ENCODE measurements around the gene TBC1D2. TPM values are rescaled to one million over a fixed set of nuclear protein-coding genes. Genes with fewer than 3 reads are reported as not detected.

The TBC1D2 gene
- total and polyA plus RNA-seq, 2 donors (not counting 3 experiments of a cell fraction or from before 2014, with no cell fraction given), result 3.4 to 4.5 TPM

GRCh38 chr9:98230304-98230703 is 25.1 kb downstream of the TBC1D2 start:
- dilution Hi-C loops (cut with MboI; ENCODE audit: extremely low pct_ligation_motif_present, low sequenced_read_pairs), result no loop called here
- DNase-seq (ENCODE audit: low read depth, low spot score), result no peak
- no peaks in the 10 kb centered on the region for H3K9me1 ChIP-seq (replicated peaks; ENCODE audit: control insufficient read depth, extremely low read depth, insufficient read depth, low read length)
- CTCF ChIA-PET, result interaction anchor here (1.3 to 1.7 kb wide), 2 partner anchors 11 to 24 kb away, joined by 3 read pairs; no protein-coding TSS in a partner anchor
- H3K9ac ChIP-seq (replicated peaks; ENCODE audit: extremely low read depth, insufficient read depth, low read length), result no peak overlapping the region
- no peaks in the 10 kb centered on the region for H4K20me1 ChIP-seq (replicated peaks; ENCODE audit: control insufficient read depth, extremely low read depth, insufficient read depth, low read length)
- H3K4me1 ChIP-seq (ENCODE audit: control insufficient read depth, extremely low read depth, insufficient read depth, low read length), result no peaks in the 10 kb centered on the region
- BruUV-seq (replicated peaks), result no TSS peak
- H3K27me3 ChIP-seq (ENCODE audit: control insufficient read depth in 2 of 2, insufficient read depth in 2 of 2, low read length in 2 of 2), result no peaks in the 10 kb centered on the region
- H3K79me2 ChIP-seq (ENCODE audit: control insufficient read depth, insufficient read depth, low read length), result no peaks in the 10 kb centered on the region
- no peak for TF ChIP-seq FOS (IDR thresholded peaks at IDR 0.05; ENCODE audit: borderline replicate concordance, insufficient read depth, low read length)
- TF ChIP-seq POLR2AphosphoS5 (IDR thresholded peaks at IDR 0.05; ENCODE audit: insufficient read depth, low read depth, low read length), result no peak
- no peak for TF ChIP-seq MYC (IDR thresholded peaks at IDR 0.05; ENCODE audit: low read depth, low read length)
- no peak for TF ChIP-seq POLR2A (IDR thresholded peaks at IDR 0.05; ENCODE audit: low read depth, low read length)
- TF ChIP-seq MAX (IDR thresholded peaks at IDR 0.05; ENCODE audit: insufficient read depth, insufficient read length), result no peak
- no peak for TF ChIP-seq EZH2 (IDR thresholded peaks at IDR 0.05; ENCODE audit: borderline replicate concordance, low read depth, low read length, severe bottlenecking)
- TF ChIP-seq JUN (IDR thresholded peaks at IDR 0.05; ENCODE audit: borderline replicate concordance, insufficient read depth, insufficient read length, low read depth), result no peak
- H2AFZ ChIP-seq (ENCODE audit: low read depth, low read length), result no peak overlapping the region
- intact Hi-C loops (cut with micrococcal nuclease), result no loop called here
- no peak overlapping the region for H3K4me3 ChIP-seq (replicated peaks in 1 of 3; ENCODE audit: insufficient read depth in 1 of 3, low read depth in 1 of 3, low read length in 3 of 3)
- no peaks in the 10 kb centered on the region for H3K36me3 ChIP-seq (ENCODE audit: control insufficient read depth in 2 of 2, extremely low read depth in 1 of 2, insufficient read depth in 2 of 2, low read length in 2 of 2)
- POLR2A ChIA-PET, result no interaction called here
- no peaks in the 10 kb centered on the region for H3K9me3 ChIP-seq (replicated peaks; ENCODE audit: control insufficient read depth, insufficient read depth, low read length)
- no peak overlapping the region for H3K4me2 ChIP-seq (ENCODE audit: insufficient read depth, low read length)
- FAIRE-seq, result no peak
- H3K27ac ChIP-seq (ENCODE audit: insufficient read depth, low read depth, low read length), result no peak overlapping the region

- CTCF ChIA-PET, result interaction anchor here (1.3 to 1.7 kb wide), 2 partner anchors 12 to 25 kb away, joined by 3 read pairs; no protein-coding TSS in a partner anchor
- Histone ChIP-seq H3K4me1 (ENCODE audit: control insufficient read depth, extremely low read depth, insufficient read depth, low read length) (no peaks in the 10 kb centered on the region), H2AFZ (ENCODE audit: low read depth, low read length) (no peak overlapping the region), H3K9me1 (replicated peaks; ENCODE audit: control insufficient read depth, extremely low read depth, insufficient read depth, low read length) (no peaks in the 10 kb centered on the region), H3K79me2 (ENCODE audit: control insufficient read depth, insufficient read depth, low read length) (no peaks in the 10 kb centered on the region), H3K27me3 (ENCODE audit: control insufficient read depth in 2 of 2, insufficient read depth in 2 of 2, low read length in 2 of 2) (no peaks in the 10 kb centered on the region), H3K36me3 (ENCODE audit: control insufficient read depth in 2 of 2, extremely low read depth in 1 of 2, insufficient read depth in 2 of 2, low read length in 2 of 2) (no peaks in the 10 kb centered on the region), H3K9ac (replicated peaks; ENCODE audit: extremely low read depth, insufficient read depth, low read length) (no peak overlapping the region), H3K4me2 (ENCODE audit: insufficient read depth, low read length) (no peak overlapping the region), H3K27ac (ENCODE audit: insufficient read depth, low read depth, low read length) (no peak overlapping the region), H4K20me1 (replicated peaks; ENCODE audit: control insufficient read depth, extremely low read depth, insufficient read depth, low read length) (no peaks in the 10 kb centered on the region), H3K9me3 (replicated peaks; ENCODE audit: control insufficient read depth, insufficient read depth, low read length) (no peaks in the 10 kb centered on the region), H3K4me3 (replicated peaks in 1 of 3; ENCODE audit: insufficient read depth in 1 of 3, low read depth in 1 of 3, low read length in 3 of 3) (no peak overlapping the region)
- DNase-seq (ENCODE audit: low read depth, low spot score), result no peak
- POLR2A ChIA-PET, result no interaction called here
- dilution Hi-C loops (cut with MboI; ENCODE audit: extremely low pct_ligation_motif_present, low sequenced_read_pairs) (no loop called here), intact Hi-C loops (cut with micrococcal nuclease) (no loop called here)
- no TSS peak for BruUV-seq (replicated peaks)
- TF ChIP-seq CTCF (IDR thresholded peaks at IDR 0.05; ENCODE audit: extremely low read depth in 1 of 2, insufficient read depth in 1 of 2, low read depth in 1 of 2, low read length in 2 of 2) (no peak), FOS (IDR thresholded peaks at IDR 0.05; ENCODE audit: borderline replicate concordance, insufficient read depth, low read length) (no peak), POLR2A (IDR thresholded peaks at IDR 0.05; ENCODE audit: low read depth, low read length) (no peak), JUN (IDR thresholded peaks at IDR 0.05; ENCODE audit: borderline replicate concordance, insufficient read depth, insufficient read length, low read depth) (no peak), POLR2AphosphoS5 (IDR thresholded peaks at IDR 0.05; ENCODE audit: insufficient read depth, low read depth, low read length) (no peak), GATA2 (IDR thresholded peaks at IDR 0.05; ENCODE audit: insufficient read depth, insufficient read length, low read depth, low read length) (no peak), EZH2 (IDR thresholded peaks at IDR 0.05; ENCODE audit: borderline replicate concordance, low read depth, low read length, severe bottlenecking) (no peak), MYC (IDR thresholded peaks at IDR 0.05; ENCODE audit: low read depth, low read length) (no peak), MAX (IDR thresholded peaks at IDR 0.05; ENCODE audit: insufficient read depth, insufficient read length) (no peak)
- FAIRE-seq, result no peak
Observed at GRCh38 chr9:98229620-98230019, 25.8 kb downstream of the TBC1D2 start.

Data from endothelial cell of umbilical vein (primary cell).